HT-29 (cell line): ENCODE measurements around the gene GRAMD1B. TPM values are rescaled to one million over a fixed set of nuclear protein-coding genes. Genes with fewer than 3 reads are reported as not detected.
A peak's percentile ranks its signal among the peaks of the same experiment; 100 is the strongest.

Experiments used
- DNase-seq: peaks from one replicate; pipeline ENCODE4 v3.0.0-alpha.2; 2015; ENCODE audit warnings: low spot score
- total RNA-seq: library from RNA; depleted of rRNA; stranded (reverse); fragments of >200 nt; shearing (Covaris generic); gene quantifications from 2 replicates; pipeline ENCODE4 v1.2.3, GENCODE V29; 2014

The GRAMD1B gene
- total RNA-seq, 1 experiment from 2014 or later: 92.4 TPM

DNA sequence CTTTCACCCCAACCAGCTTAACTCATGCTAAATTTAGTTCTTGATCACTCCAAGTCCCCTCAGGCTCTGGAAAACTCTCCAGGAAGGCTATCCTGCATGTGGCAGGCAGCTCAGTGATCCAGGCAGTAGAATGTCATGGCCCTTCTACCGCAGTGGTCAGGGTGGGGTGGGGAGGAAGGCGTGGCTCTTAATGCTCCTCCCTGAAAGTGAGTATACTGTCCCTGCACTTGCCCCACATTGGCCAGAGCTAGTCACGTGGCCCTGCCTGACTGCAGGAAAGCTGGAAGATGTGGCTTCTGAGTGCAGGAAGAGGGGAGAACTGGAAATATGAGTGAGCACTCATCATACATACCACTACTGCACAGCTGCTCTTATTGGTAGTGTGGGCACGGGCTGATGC, 102.1 kb downstream of the GRAMD1B start:
- peak; percentile 13 for DNase-seq

GRCh38 chr11:123535401-123535800, 105.3 kb downstream of the GRAMD1B start:
- no peak for DNase-seq

GRCh38 chr11:123536690-123537437, 106.8 kb downstream of the GRAMD1B start:
- DNase-seq: no peak

GRCh38 chr11:123537726-123538125, 107.7 kb downstream of the GRAMD1B start:
- no peak for DNase-seq

GRCh38 chr11:123543797-123544196, 113.7 kb downstream of the GRAMD1B start:
- no peak for DNase-seq

GRCh38 chr11:123544631-123545375, 114.7 kb downstream of the GRAMD1B start:
- no peak for DNase-seq

DNA sequence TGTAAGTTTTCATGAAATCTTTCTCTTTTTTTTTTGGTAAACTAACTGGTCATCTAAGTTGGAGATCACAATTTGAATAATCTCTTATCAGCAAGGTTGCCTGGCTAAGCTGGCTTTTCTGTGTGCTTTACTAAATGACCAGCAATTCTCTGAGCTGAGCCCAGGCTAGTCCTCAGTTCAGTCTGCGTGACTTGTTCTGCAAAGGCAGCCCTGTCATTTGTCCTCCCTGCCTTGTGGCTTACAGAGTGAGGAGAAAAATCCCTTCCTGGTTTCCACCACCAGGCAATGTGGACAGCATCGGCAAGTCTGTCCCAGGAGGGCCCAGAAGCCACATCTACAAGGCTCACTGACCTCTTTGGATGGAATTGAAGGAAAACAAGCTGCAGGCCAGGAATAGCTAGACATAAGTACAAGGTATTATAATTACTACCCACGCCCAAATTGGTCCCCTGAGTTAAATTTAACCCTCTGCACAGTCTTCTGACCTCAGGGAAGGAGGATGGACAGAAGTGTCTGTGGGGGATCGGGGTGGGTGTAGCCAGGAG, 115.7 kb downstream of the GRAMD1B start:
- no peak for DNase-seq

GRCh38 chr11:123546515-123546914, 116.4 kb downstream of the GRAMD1B start:
- no peak for DNase-seq

DNA sequence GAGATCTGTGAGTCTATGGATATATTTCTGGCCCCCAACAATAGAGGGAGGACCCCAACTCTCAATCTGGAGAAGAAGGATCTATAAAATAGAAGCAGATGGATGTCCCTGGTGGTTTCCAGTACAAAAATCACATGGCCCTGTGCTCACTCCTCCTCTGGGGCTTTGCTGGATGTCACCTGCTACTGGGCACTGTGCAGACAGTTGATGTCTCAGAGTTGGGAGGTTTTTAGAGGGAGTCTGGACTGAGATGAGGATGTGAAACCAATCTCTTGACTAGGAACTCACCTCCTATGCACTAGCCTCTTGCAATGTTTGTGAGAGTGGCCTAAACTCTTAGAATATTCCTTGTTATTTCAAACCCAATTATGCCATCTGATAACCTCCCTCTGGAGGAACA, 117.1 kb downstream of the GRAMD1B start:
- no peak for DNase-seq

- no peak for DNase-seq
These were observed 118.7 kb downstream of the GRAMD1B start for GRCh38 chr11:123548774-123549173.

- DNase-seq: no peak
These were observed 120.2 kb downstream of the GRAMD1B start for GRCh38 chr11:123549926-123550917.

GRCh38 chr11:123551079-123551478, 121.0 kb downstream of the GRAMD1B start:
- no peak for DNase-seq

GRCh38 chr11:123556633-123557032, 126.6 kb downstream of the GRAMD1B start:
- DNase-seq: no peak

DNA sequence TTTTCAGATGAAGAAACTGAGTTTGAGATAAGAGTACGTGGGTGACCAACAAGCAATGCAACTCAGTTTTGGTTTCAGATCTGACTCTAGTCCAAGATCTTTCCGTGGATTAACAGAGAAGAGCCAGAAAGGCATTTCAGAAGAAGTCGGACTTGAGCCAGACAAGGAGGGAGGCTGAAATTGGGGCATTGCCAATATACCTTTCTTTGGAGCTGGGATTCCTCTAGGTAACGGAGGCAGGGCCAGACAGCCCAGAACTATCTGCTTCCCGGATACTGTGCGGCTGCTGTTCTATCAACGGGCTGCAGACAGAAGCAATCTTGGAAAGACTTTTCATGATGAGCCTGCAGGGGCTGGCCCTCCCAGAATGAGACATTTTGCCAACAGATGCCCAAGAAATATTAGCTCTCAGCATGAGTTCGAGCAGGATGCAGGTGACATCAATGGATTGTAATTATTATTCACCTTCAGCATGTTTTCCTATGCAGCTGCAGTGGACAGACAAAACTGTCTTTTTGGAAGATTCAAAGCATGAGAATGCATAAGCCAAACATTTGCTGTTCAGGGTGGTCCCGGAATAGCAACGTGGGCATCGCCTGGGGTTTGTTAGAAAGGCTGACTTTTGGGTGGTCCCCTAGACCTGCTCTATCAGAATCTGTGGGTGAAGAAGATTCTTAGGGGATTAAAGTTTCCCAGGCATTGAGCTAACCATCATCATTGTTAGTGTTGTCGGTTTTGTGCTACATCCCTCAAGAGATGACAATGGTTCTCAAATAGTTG, 128.7 kb downstream of the GRAMD1B start:
- no peak for DNase-seq

GRCh38 chr11:123559523-123559955, 129.5 kb downstream of the GRAMD1B start:
- DNase-seq: no peak

DNA sequence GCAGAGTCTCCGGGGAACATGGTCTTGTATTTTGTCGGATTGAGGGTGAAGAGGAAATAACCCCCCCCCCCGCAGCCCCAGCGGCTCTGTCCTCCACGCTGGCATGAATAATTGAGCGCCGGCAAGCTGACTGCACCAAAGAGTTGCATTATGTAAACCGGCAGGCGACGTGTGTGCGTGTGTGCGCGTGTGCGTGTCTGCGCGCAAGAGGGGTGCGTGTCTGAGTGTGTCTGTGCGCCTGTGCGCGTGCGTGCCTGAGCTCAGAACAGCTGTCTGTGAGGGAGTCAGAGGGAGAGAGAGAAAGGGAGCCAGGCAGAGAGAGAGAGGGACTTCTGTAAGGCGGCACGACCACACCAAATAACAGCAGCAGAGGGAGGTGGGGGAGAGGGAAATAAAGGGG, 129.9 kb downstream of the GRAMD1B start:
- no peak for DNase-seq

GRCh38 chr11:123561431-123561800, 131.3 kb downstream of the GRAMD1B start:
- no peak for DNase-seq

DNA sequence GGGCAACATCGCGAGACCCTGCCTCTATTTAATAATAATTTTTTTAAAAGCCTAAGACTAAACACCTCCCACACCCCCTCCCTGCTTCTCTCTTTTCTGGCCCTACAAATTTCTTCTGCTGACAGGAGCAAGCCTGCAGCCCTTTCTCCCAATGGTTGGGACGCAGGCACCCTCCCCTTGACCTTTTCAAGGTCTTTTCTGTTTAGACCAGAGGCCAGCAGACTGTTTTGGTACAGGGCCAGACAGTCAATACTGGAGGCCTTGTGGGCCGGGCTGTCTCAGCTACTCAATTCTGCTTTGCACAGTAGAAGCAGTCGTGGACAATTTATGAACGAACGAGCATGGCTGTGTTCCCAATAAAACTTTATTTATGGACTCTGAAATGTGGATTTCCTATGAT, 132.1 kb downstream of the GRAMD1B start:
- DNase-seq: no peak

DNA sequence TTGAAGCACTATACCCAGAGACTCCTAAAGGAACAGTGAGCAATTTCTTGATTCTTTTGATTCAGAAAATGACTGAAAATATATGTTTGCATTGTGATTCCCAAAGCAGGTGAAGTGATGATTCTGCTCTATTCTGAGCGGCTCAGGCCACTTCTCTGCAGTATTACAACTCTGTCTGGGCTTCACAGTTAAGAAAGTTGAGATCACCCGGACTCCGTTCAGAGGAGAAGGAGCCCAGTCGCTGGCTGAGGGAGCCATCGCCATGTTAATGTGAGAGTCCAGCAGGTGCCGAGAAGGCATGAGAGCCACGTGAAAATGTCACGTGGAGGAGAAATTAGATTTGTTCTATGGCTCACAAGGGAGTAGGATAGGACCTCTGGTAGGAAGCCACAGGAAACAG, 132.8 kb downstream of the GRAMD1B start:
- DNase-seq: no peak

GRCh38 chr11:123564221-123564620, 134.2 kb downstream of the GRAMD1B start:
- no peak for DNase-seq

- no peak for DNase-seq
These were observed 136.8 kb downstream of the GRAMD1B start for GRCh38 chr11:123566852-123567251.
